SK-N-SH (cell line): ENCODE data around the gene ZSWIM3. TPM values are rescaled to one million over a fixed set of nuclear protein-coding genes. Genes with fewer than 3 reads are reported as not detected.

ENCODE experiments used
- CTCF ChIA-PET: fragments of 300-600, 350-600 bp; formaldehyde crosslinking; extraction: SDS; loops from one replicate; lab custom pipeline; 2021; lab: Yijun Ruan, JAX
- POLR2A ChIA-PET: fragments of 350-600 bp; sonication (Branson Sonifier 250); formaldehyde crosslinking; extraction: SDS; loops from one replicate; lab custom pipeline; 2020; ENCODE audit warnings: antibody characterized with exemption, inconsistent platforms; lab: Yijun Ruan, JAX
- DNase-seq: peaks from one replicate; pipeline ENCODE4 v3.0.0; 2012
- H2AFZ ChIP-seq: fragments of 200-600 bp; sonication (generic); 2 replicates; pipeline ENCODE4 v1.8.1; 2016; ENCODE audit warnings: antibody characterized with exemption, mild to moderate bottlenecking, low read depth
- H3F3A ChIP-seq: fragments of 200-600 bp; sonication (generic); replicated peaks from 2 replicates; pipeline ENCODE3; 2016; ENCODE audit warnings: antibody characterized with exemption, mild to moderate bottlenecking; ENCODE audit not compliant: insufficient read depth
- H3K27ac ChIP-seq, 2 experiments: fragments of 200-500 bp in 1 of 2; fragments of 200-600 bp in 1 of 2; sonication (Bioruptor generic) in 1 of 2; sonication (generic), shearing (Covaris generic) in 1 of 2; 2 replicates each; pipeline versions ENCODE4 v1.5.1 to v1.6.1; 2014 to 2016; ENCODE audit warnings: low read depth in 2 of 2, inconsistent platforms in 1 of 2, low read length in 1 of 2, mild to moderate bottlenecking in 1 of 2, mixed read lengths in 1 of 2
- H3K27me3 ChIP-seq: fragments of 200-600 bp; sonication (generic), shearing (Covaris generic); 2 replicates; pipeline ENCODE4 v1.6.1; 2016; ENCODE audit warnings: mixed run types; ENCODE audit not compliant: insufficient read depth
- H3K36me3 ChIP-seq, 2 experiments: fragments of 200-500 bp in 1 of 2; fragments of 200-600 bp in 1 of 2; sonication (Bioruptor generic) in 1 of 2; sonication (generic) in 1 of 2; replicated peaks in 1 of 2; 2 replicates each; pipeline versions ENCODE3 to v1.5.1; 2014 to 2016; ENCODE audit warnings: low read length in 1 of 2, mild to moderate bottlenecking in 1 of 2; ENCODE audit not compliant: insufficient read depth in 2 of 2, control insufficient read depth in 1 of 2
- H3K4me1 ChIP-seq, 2 experiments: fragments of 200-500 bp in 1 of 2; fragments of 200-600 bp in 1 of 2; sonication (Bioruptor generic) in 1 of 2; sonication (generic), shearing (Covaris generic) in 1 of 2; 2 replicates each; pipeline versions ENCODE4 v1.5.1 to v1.6.1; 2014 to 2016; ENCODE audit warnings: low read depth in 1 of 2, low read length in 1 of 2, mixed run types in 1 of 2; ENCODE audit not compliant: insufficient read depth in 2 of 2, control insufficient read depth in 1 of 2
- H3K4me2 ChIP-seq: fragments of 200-600 bp; sonication (generic), shearing (Covaris generic); 2 replicates; pipeline ENCODE4 v1.6.1; 2017; ENCODE audit warnings: mixed run types
- H3K4me3 ChIP-seq, 2 experiments: fragments of 200-500 bp in 1 of 2; fragments of 200-600 bp in 1 of 2; sonication (Bioruptor generic) in 1 of 2; sonication (generic), shearing (Covaris generic) in 1 of 2; 2 replicates each; pipeline versions ENCODE4 v1.5.1 to v1.8.1; 2014 to 2016; ENCODE audit warnings: low read depth in 2 of 2, inconsistent platforms in 1 of 2, low read length in 1 of 2, mild to moderate bottlenecking in 1 of 2, mixed read lengths in 1 of 2, moderate library complexity in 1 of 2
- H3K79me2 ChIP-seq: fragments of 200-600 bp; sonication (generic); 2 replicates; pipeline ENCODE4 v1.8.1; 2017; ENCODE audit warnings: mild to moderate bottlenecking; ENCODE audit not compliant: insufficient read depth
- H3K9ac ChIP-seq: fragments of 200-600 bp; sonication (generic); 2 replicates; pipeline ENCODE4 v1.6.1; 2017; ENCODE audit warnings: mixed run types
- H3K9me2 ChIP-seq: fragments of 200-600 bp; sonication (generic); 2 replicates; pipeline ENCODE4 v1.6.1; 2017; ENCODE audit warnings: mixed run types
- H3K9me3 ChIP-seq: fragments of 200-600 bp; sonication (generic); 2 replicates; pipeline ENCODE4 v1.6.1; 2017; ENCODE audit warnings: mixed run types, mild to moderate bottlenecking, moderate library complexity
- H4K20me1 ChIP-seq: fragments of 200-600 bp; sonication (generic); 2 replicates; pipeline ENCODE4 v1.6.1; 2017; ENCODE audit warnings: mild to moderate bottlenecking, mixed run types; ENCODE audit not compliant: insufficient read depth
- CHD2 ChIP-seq: fragments of 150-350 bp; IDR thresholded peaks from 2 replicates; pipeline ENCODE4 v1.6.1; 2018; ENCODE audit warnings: low read length; ENCODE audit not compliant: partially characterized antibody
- CTCF ChIP-seq: fragments of 200-600 bp; sonication (generic); IDR thresholded peaks from 2 replicates; pipeline ENCODE4 v1.6.1; 2017; ENCODE audit warnings: antibody characterized with exemption, mild to moderate bottlenecking, moderate library complexity
- FOXJ3 ChIP-seq: sonication (generic); formaldehyde crosslinking; IDR thresholded peaks from 2 replicates; pipeline ENCODE4 v1.5.1; 2020; ENCODE audit warnings: mild to moderate bottlenecking, missing genetic modification reagents
- FOXM1 ChIP-seq: IDR thresholded peaks from 2 replicates; pipeline ENCODE4 v1.4.0; 2012; ENCODE audit warnings: low read depth, mild to moderate bottlenecking
- GATA2 ChIP-seq: sonication (generic); formaldehyde crosslinking; IDR thresholded peaks from 2 replicates; pipeline ENCODE4 v1.5.0; 2020; ENCODE audit warnings: mild to moderate bottlenecking, missing genetic modification reagents
- IRF3 ChIP-seq: fragments of 150-350 bp; IDR thresholded peaks from 2 replicates; pipeline ENCODE4 v1.6.1; 2016; ENCODE audit warnings: mild to moderate bottlenecking, low read depth, low read length
- JUND ChIP-seq: IDR thresholded peaks from 2 replicates; pipeline ENCODE4 v1.4.0; 2012
- MEF2A ChIP-seq: IDR thresholded peaks from 2 replicates; pipeline ENCODE4 v1.4.0; 2012; ENCODE audit warnings: low read depth, borderline replicate concordance
- MXI1 ChIP-seq: IDR thresholded peaks from 2 replicates; pipeline ENCODE4 v1.6.1; 2012; ENCODE audit warnings: mild to moderate bottlenecking, low read depth, low read length, improper control_type of control experiment
- NFIC ChIP-seq: IDR thresholded peaks from 2 replicates; pipeline ENCODE4 v1.4.0; 2012; ENCODE audit warnings: borderline replicate concordance
- NRF1 ChIP-seq: IDR thresholded peaks from 2 replicates; pipeline ENCODE4 v1.6.1; 2012; ENCODE audit warnings: low read depth, mild to moderate bottlenecking, low read length
- RCOR1 ChIP-seq: fragments of 150-350 bp; IDR thresholded peaks from 2 replicates; pipeline ENCODE4 v1.6.1; 2017; ENCODE audit warnings: antibody characterized with exemption, low read length
- RFX5 ChIP-seq: IDR thresholded peaks from 2 replicates; pipeline ENCODE4 v1.6.1; 2012; ENCODE audit warnings: mild to moderate bottlenecking, improper control_type of control experiment, low read length
- TAF1 ChIP-seq: IDR thresholded peaks from 2 replicates; pipeline ENCODE4 v1.6.1; 2012; ENCODE audit warnings: low read depth, mild to moderate bottlenecking, low read length, moderate library complexity, borderline replicate concordance
- TCF12 ChIP-seq: IDR thresholded peaks from 2 replicates; pipeline ENCODE4 v1.4.0; 2012
- YY1 ChIP-seq: IDR thresholded peaks from 2 replicates; pipeline ENCODE4 v1.4.0; 2012; ENCODE audit warnings: low read depth, mild to moderate bottlenecking
- WGBS: methylation state at CpG from one replicate; pipeline ENCODE4 v1.1.6; 2017; ENCODE audit warnings: low lambda C conversion rate; 5-methylcytosine and 5-hydroxymethylcytosine counted together
- polyA plus RNA-seq, 3 experiments: library from polyadenylated mRNA; depleted of rRNA; stranded (reverse); fragments of >200 nt; gene quantifications; 2 replicates each; pipeline ENCODE4 v1.2.3, GENCODE V29; 2012
- TF ChIP-seq, protein P1 (sequence below): IDR thresholded peaks from 2 replicates; pipeline ENCODE4 v1.6.1; 2012; ENCODE audit warnings: mild to moderate bottlenecking, low read depth, low read length, moderate library complexity
- TF ChIP-seq, protein P2 (sequence below): IDR thresholded peaks from 2 replicates; pipeline ENCODE4 v1.4.0; 2012; ENCODE audit warnings: low read depth, borderline replicate concordance
- TF ChIP-seq, protein P3 (sequence below): IDR thresholded peaks from 2 replicates; pipeline ENCODE4 v1.4.0; 2012; ENCODE audit warnings: low read depth, borderline replicate concordance
- TF ChIP-seq, protein P4 (sequence below): IDR thresholded peaks from 2 replicates; pipeline ENCODE4; 2012

The ZSWIM3 gene
- polyA plus RNA-seq, 1 of the 3 experiments (the other 2 are of a cell fraction): 2.3 TPM

DNA sequence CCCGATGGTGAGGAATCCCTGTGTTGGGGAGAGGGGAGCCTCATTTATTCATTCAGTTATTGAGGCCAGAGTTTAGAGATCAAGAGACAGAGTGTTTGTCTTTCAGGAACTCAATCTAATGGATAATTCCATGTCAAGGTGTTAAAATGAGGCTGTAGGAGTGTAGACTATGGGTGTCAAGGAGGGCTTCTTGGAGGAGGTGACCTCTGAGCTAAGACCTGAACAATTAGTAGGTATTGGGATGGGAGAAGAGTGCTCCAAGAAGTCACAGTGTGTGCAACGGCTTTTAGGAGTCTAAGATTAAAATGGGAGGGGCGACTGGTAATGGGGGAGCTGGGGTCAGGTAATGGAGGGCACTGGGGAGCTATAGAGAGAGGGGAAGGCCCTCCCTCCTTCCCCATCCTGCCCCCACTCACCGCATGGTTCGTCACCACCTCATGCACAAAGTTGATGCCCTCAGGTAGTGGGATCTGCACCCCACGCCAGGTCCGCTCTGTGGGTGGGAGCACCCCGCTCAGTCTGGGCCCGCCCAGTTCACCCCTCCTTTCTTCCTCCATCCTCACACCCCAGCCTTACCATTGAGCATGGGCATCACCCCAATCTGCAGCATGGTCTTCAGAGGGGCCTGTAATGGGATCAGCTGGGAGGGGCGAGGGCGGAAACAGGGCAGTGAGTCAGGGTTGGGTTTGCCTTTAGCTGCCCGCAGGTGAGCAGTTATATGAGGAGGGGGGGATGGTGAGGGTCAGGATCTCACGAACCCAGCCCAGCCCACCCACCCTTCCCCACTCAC is 41.8 kb downstream of the ZSWIM3 start:
- WGBS: 86% methylated on average over 10 of the region's 13 CpGs
- POLR2A ChIA-PET: interaction anchor here (0.5 to 0.8 kb wide), 4 partner anchors 9 to 100 kb away, joined by 3 to 4 read pairs (median 3); no protein-coding TSS in a partner anchor

More for the DNA sequence above, 41.8 kb downstream of the ZSWIM3 start:
- Histone ChIP-seq H3K4me3 (no peak overlapping the region), H3K27ac (no peak overlapping the region), H3K4me2 (no peak overlapping the region), H3K9me2 (no peaks in the 10 kb centered on the region), H3K79me2 (no peaks in the 10 kb centered on the region; the same call in 1 of the 2 replicates), H3K9ac (no peak overlapping the region), H3K9me3 (no peaks in the 10 kb centered on the region), H3K4me1 (no peaks in the 10 kb centered on the region), H3F3A (peaks cover 16% of the 10 kb centered on the region), H2AFZ (no peak overlapping the region), H3K36me3 (peaks cover 29 to 49% of the 10 kb centered on the region in 2 experiments), H4K20me1 (no peaks in the 10 kb centered on the region), H3K27me3 (no peaks in the 10 kb centered on the region)
- no peak for TF ChIP-seq MXI1
- TF ChIP-seq TAF1: no peak
- no peak for TF ChIP-seq IRF3
- no peak for TF ChIP-seq YY1
- no peak for TF ChIP-seq TCF12
- TF ChIP-seq, protein P1, sequence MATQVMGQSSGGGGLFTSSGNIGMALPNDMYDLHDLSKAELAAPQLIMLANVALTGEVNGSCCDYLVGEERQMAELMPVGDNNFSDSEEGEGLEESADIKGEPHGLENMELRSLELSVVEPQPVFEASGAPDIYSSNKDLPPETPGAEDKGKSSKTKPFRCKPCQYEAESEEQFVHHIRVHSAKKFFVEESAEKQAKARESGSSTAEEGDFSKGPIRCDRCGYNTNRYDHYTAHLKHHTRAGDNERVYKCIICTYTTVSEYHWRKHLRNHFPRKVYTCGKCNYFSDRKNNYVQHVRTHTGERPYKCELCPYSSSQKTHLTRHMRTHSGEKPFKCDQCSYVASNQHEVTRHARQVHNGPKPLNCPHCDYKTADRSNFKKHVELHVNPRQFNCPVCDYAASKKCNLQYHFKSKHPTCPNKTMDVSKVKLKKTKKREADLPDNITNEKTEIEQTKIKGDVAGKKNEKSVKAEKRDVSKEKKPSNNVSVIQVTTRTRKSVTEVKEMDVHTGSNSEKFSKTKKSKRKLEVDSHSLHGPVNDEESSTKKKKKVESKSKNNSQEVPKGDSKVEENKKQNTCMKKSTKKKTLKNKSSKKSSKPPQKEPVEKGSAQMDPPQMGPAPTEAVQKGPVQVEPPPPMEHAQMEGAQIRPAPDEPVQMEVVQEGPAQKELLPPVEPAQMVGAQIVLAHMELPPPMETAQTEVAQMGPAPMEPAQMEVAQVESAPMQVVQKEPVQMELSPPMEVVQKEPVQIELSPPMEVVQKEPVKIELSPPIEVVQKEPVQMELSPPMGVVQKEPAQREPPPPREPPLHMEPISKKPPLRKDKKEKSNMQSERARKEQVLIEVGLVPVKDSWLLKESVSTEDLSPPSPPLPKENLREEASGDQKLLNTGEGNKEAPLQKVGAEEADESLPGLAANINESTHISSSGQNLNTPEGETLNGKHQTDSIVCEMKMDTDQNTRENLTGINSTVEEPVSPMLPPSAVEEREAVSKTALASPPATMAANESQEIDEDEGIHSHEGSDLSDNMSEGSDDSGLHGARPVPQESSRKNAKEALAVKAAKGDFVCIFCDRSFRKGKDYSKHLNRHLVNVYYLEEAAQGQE: no peak
- no peak for TF ChIP-seq FOXM1
- no peak for TF ChIP-seq JUND
- TF ChIP-seq, protein P2, sequence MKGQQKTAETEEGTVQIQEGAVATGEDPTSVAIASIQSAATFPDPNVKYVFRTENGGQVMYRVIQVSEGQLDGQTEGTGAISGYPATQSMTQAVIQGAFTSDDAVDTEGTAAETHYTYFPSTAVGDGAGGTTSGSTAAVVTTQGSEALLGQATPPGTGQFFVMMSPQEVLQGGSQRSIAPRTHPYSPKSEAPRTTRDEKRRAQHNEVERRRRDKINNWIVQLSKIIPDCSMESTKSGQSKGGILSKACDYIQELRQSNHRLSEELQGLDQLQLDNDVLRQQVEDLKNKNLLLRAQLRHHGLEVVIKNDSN: no peak
- TF ChIP-seq MEF2A: no peak
- no peak for TF ChIP-seq GATA2
- no peak for TF ChIP-seq RFX5
- TF ChIP-seq RCOR1: no peak
- no peak for TF ChIP-seq CTCF
- TF ChIP-seq, protein P3, sequence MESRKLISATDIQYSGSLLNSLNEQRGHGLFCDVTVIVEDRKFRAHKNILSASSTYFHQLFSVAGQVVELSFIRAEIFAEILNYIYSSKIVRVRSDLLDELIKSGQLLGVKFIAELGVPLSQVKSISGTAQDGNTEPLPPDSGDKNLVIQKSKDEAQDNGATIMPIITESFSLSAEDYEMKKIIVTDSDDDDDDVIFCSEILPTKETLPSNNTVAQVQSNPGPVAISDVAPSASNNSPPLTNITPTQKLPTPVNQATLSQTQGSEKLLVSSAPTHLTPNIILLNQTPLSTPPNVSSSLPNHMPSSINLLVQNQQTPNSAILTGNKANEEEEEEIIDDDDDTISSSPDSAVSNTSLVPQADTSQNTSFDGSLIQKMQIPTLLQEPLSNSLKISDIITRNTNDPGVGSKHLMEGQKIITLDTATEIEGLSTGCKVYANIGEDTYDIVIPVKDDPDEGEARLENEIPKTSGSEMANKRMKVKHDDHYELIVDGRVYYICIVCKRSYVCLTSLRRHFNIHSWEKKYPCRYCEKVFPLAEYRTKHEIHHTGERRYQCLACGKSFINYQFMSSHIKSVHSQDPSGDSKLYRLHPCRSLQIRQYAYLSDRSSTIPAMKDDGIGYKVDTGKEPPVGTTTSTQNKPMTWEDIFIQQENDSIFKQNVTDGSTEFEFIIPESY: no peak
- no peak for TF ChIP-seq NRF1
- TF ChIP-seq FOXJ3 (CRISPR knock-in tag): no peak
- TF ChIP-seq NFIC: no peak
- no peak for TF ChIP-seq CHD2
- TF ChIP-seq, protein P4, sequence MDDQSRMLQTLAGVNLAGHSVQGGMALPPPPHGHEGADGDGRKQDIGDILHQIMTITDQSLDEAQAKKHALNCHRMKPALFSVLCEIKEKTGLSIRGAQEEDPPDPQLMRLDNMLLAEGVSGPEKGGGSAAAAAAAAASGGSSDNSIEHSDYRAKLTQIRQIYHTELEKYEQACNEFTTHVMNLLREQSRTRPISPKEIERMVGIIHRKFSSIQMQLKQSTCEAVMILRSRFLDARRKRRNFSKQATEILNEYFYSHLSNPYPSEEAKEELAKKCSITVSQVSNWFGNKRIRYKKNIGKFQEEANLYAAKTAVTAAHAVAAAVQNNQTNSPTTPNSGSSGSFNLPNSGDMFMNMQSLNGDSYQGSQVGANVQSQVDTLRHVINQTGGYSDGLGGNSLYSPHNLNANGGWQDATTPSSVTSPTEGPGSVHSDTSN: no peak
- no peak for DNase-seq
- CTCF ChIA-PET: interaction anchor here (1.1 to 4.2 kb wide), 2 partner anchors 8 to 100 kb away, joined by 3 to 16 read pairs; partner anchors contain the start of genes CTSA and NEURL2
